Keratinocyte (primary cell): ENCODE results near the gene TRAF7.
"Not testable (repeated sequence)": the region's sequence is repeated elsewhere in the genome, so short reads cannot be mapped to it uniquely, and the experiment has no call there.

Source experiments
- EZH2 ChIP-seq: IDR thresholded peaks from one replicate; pipeline ENCODE4 v1.6.1; 2012; ENCODE audit warnings: inconsistent platforms, mild to moderate bottlenecking, low read length, moderate library complexity
- TF ChIP-seq, protein P1 (sequence below), 3 experiments: IDR thresholded peaks in 1 of 3; conservative IDR thresholded peaks in 1 of 3; optimal IDR thresholded peaks in 1 of 3; 2 replicates in 2 of 3; 3 replicates in 1 of 3; pipeline versions ENCODE3 to v1.5.1; 2011; ENCODE audit warnings: low read length in 3 of 3, mild to moderate bottlenecking in 3 of 3, moderate library complexity in 2 of 3, control low read depth in 1 of 3, inconsistent platforms in 1 of 3; ENCODE audit not compliant: insufficient read depth in 2 of 3; ENCODE audit errors: extremely low read depth in 1 of 3

DNA sequence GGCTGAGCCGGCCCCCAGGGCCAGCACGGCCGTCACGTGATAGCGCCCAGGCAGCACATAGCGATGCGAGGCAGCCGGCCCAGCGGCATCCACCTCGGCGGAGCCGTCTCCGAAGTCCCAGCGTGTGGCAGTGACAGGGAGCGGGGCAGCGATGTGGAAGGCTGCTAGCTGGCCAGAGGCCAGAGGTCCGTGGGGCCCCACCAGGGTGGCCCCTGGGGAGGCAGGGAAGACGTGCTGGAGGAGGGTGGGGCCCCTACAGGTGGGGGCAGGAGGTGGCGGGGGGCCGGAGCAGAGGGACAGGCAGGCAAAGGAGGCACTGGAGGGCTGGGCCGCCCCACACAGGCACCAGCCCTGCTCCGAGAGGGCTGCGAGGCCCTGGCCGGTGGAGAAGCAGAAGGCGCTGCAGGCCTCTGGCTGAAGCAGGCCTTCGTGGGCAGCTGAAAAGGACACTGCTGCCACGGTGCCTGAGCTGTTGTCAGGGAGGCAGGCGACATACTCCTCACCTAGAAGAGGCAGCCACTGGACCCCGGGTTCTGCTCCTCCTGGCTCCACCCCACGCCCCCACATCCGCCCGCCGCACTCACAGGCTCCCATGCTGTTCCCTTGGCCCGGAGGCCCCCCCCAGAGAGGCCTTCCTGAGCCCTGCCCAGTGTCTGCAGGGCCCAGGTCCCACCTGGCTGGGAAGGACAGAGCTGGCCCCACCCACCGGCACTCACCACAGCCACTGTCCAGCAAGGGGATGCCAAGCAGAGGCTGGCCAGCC is 37.4 kb upstream of the TRAF7 start:
- TF ChIP-seq, protein P1, sequence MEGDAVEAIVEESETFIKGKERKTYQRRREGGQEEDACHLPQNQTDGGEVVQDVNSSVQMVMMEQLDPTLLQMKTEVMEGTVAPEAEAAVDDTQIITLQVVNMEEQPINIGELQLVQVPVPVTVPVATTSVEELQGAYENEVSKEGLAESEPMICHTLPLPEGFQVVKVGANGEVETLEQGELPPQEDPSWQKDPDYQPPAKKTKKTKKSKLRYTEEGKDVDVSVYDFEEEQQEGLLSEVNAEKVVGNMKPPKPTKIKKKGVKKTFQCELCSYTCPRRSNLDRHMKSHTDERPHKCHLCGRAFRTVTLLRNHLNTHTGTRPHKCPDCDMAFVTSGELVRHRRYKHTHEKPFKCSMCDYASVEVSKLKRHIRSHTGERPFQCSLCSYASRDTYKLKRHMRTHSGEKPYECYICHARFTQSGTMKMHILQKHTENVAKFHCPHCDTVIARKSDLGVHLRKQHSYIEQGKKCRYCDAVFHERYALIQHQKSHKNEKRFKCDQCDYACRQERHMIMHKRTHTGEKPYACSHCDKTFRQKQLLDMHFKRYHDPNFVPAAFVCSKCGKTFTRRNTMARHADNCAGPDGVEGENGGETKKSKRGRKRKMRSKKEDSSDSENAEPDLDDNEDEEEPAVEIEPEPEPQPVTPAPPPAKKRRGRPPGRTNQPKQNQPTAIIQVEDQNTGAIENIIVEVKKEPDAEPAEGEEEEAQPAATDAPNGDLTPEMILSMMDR (optimal IDR thresholded peaks at IDR 0.05 in 1 of 3, IDR thresholded peaks at IDR 0.05 in 1 of 3, conservative IDR thresholded peaks at IDR 0.05 in 1 of 3; ENCODE audit: extremely low read depth in 1 of 3, insufficient read depth in 2 of 3, low read length in 3 of 3), result not testable (repeated sequence)
- TF ChIP-seq EZH2, result not testable (repeated sequence)
